Liver (tissue), 9 donors: ENCODE measurements around the gene MRPL40. TPM values are rescaled to one million over a fixed set of nuclear protein-coding genes. Genes with fewer than 3 reads are reported as not detected.

ENCODE experiments used
- DNase-seq: peaks from one replicate; pipeline ENCODE4 v3.0.0-alpha.2; 2017; ENCODE audit warnings: low spot score
- H3K27ac ChIP-seq, 2 donors: one replicate each; pipeline ENCODE4 v1.7.0; 2013; ENCODE audit warnings: inconsistent platforms in 2 of 2, low read length in 2 of 2, control low read depth in 1 of 2, low read depth in 1 of 2, mild to moderate bottlenecking in 1 of 2
- H3K27me3 ChIP-seq, 4 donors: one replicate each; pipeline versions ENCODE4 v1.6.1 to v1.7.0; 2013; ENCODE audit warnings: low read length in 3 of 4, inconsistent platforms in 1 of 4, mild to moderate bottlenecking in 1 of 4, moderate library complexity in 1 of 4; ENCODE audit not compliant: control insufficient read depth in 4 of 4, insufficient read depth in 4 of 4
- H3K36me3 ChIP-seq, 4 donors: one replicate each; pipeline versions ENCODE4 v1.6.1 to v1.7.0; 2013; ENCODE audit warnings: low read length in 3 of 4, mild to moderate bottlenecking in 3 of 4, low read depth in 1 of 4, moderate library complexity in 1 of 4; ENCODE audit not compliant: control insufficient read depth in 4 of 4, insufficient read depth in 3 of 4
- H3K4me1 ChIP-seq, 4 donors: one replicate each; pipeline versions ENCODE4 v1.6.1 to v1.7.0; 2013; ENCODE audit warnings: low read length in 3 of 4, mild to moderate bottlenecking in 3 of 4, moderate library complexity in 1 of 4; ENCODE audit not compliant: control insufficient read depth in 4 of 4, insufficient read depth in 4 of 4
- H3K4me3 ChIP-seq, 3 donors: one replicate each; pipeline versions ENCODE4 v1.6.1 to v1.7.0; 2013; ENCODE audit warnings: low read length in 3 of 3, control low read depth in 1 of 3, low read depth in 1 of 3, mild to moderate bottlenecking in 1 of 3
- H3K9ac ChIP-seq, 2 donors: one replicate each; pipeline ENCODE4 v1.7.0; 2013; ENCODE audit warnings: low read length in 2 of 2, mild to moderate bottlenecking in 2 of 2, moderate library complexity in 2 of 2, control low read depth in 1 of 2, low read depth in 1 of 2
- H3K9me3 ChIP-seq, 4 donors: one replicate each; pipeline versions ENCODE4 v1.6.1 to v1.7.0; 2013; ENCODE audit warnings: low read length in 3 of 4; ENCODE audit not compliant: control insufficient read depth in 4 of 4
- EGR1 ChIP-seq, 2 donors: IDR thresholded peaks; 2 replicates each; pipeline ENCODE4 v1.6.1; 2016 to 2018; ENCODE audit warnings: antibody characterized with exemption in 2 of 2, low read depth in 2 of 2
- FOXA1 ChIP-seq: IDR thresholded peaks from 2 replicates; pipeline ENCODE4 v1.6.1; 2016; ENCODE audit warnings: antibody characterized with exemption
- FOXA2 ChIP-seq: IDR thresholded peaks from 2 replicates; pipeline ENCODE4 v1.6.1; 2016; ENCODE audit warnings: antibody characterized with exemption
- GABPA ChIP-seq, 2 donors: IDR thresholded peaks in 1 of 2; conservative IDR thresholded peaks in 1 of 2; 2 replicates each; pipeline ENCODE4 v1.6.1; 2016; ENCODE audit warnings: antibody characterized with exemption in 2 of 2, mild to moderate bottlenecking in 1 of 2, moderate library complexity in 1 of 2
- HNF4A ChIP-seq, 2 donors: conservative IDR thresholded peaks; 2 replicates each; pipeline ENCODE4 v1.6.1; 2016; ENCODE audit warnings: antibody characterized with exemption in 2 of 2, mild to moderate bottlenecking in 2 of 2
- HNF4G ChIP-seq: IDR thresholded peaks from 2 replicates; pipeline ENCODE4 v1.6.1; 2016; ENCODE audit warnings: antibody characterized with exemption
- JUND ChIP-seq, 2 donors: IDR thresholded peaks; 2 replicates each; pipeline ENCODE4 v1.6.1; 2016; ENCODE audit warnings: antibody characterized with exemption in 2 of 2
- NR2F2 ChIP-seq: IDR thresholded peaks from 2 replicates; pipeline ENCODE4 v1.6.1; 2016; ENCODE audit warnings: antibody characterized with exemption
- RAD21 ChIP-seq, 2 donors: IDR thresholded peaks; 2 replicates each; pipeline ENCODE4 v1.6.1; 2016; ENCODE audit warnings: antibody characterized with exemption in 2 of 2, mild to moderate bottlenecking in 2 of 2
- RXRA ChIP-seq, 2 donors: IDR thresholded peaks; 2 replicates each; pipeline ENCODE4 v1.6.1; 2017 to 2018; ENCODE audit warnings: antibody characterized with exemption in 2 of 2, mild to moderate bottlenecking in 1 of 2
- SP1 ChIP-seq: IDR thresholded peaks from 2 replicates; pipeline ENCODE4 v1.6.1; 2018; ENCODE audit warnings: antibody characterized with exemption, mild to moderate bottlenecking
- TAF1 ChIP-seq: conservative IDR thresholded peaks from 2 replicates; pipeline ENCODE4 v1.6.1; 2016; ENCODE audit warnings: antibody characterized with exemption, mild to moderate bottlenecking
- YY1 ChIP-seq: IDR thresholded peaks from 2 replicates; pipeline ENCODE4 v1.6.1; 2016; ENCODE audit warnings: antibody characterized with exemption, mild to moderate bottlenecking
- WGBS: extraction: QIAGEN DNeasy Blood & Tissue Kit; methylation state at CpG from one replicate; pipeline ENCODE4 v1.1.7; 2013; 5-methylcytosine and 5-hydroxymethylcytosine counted together
- polyA plus RNA-seq, 2 donors: library from polyadenylated mRNA; stranded (reverse) in 1 of 2; unstranded in 1 of 2; fragments of 200-250 nt in 1 of 2; fragments of >200 nt in 1 of 2; fragmentation: Nextera tagmentation in 1 of 2; extraction: Ambion mirVana in 1 of 2; gene quantifications; one replicate each; pipeline versions ENCODE4 v1.2.1 to v1.2.3, GENCODE V29; 2013 to 2015
- total RNA-seq, 2 donors: library from RNA; depleted of rRNA; stranded (reverse); fragments of >200 nt; gene quantifications; one replicate each; pipeline ENCODE4 v1.2.3, GENCODE V29; 2014
- TF ChIP-seq, protein P1 (sequence below): IDR thresholded peaks from 2 replicates; pipeline ENCODE4 v1.6.1; 2016; ENCODE audit warnings: antibody characterized with exemption, mild to moderate bottlenecking
- TF ChIP-seq, protein P2 (sequence below): IDR thresholded peaks from 2 replicates; pipeline ENCODE4 v1.6.1; 2016; ENCODE audit warnings: antibody characterized with exemption
- TF ChIP-seq, protein P3 (sequence below): fragments of 150-350 bp; IDR thresholded peaks from 2 replicates; pipeline ENCODE4 v1.5.1; 2017; ENCODE audit warnings: improper control_type of control experiment, low read depth, low read length; ENCODE audit not compliant: missing input control
- TF ChIP-seq, protein P4 (sequence below): IDR thresholded peaks from 2 replicates; pipeline ENCODE4 v1.6.1; 2016; ENCODE audit warnings: antibody characterized with exemption
- TF ChIP-seq, protein P5 (sequence below): IDR thresholded peaks from 2 replicates; pipeline ENCODE4 v1.6.1; 2016; ENCODE audit warnings: antibody characterized with exemption
- donor health status: healthy.
- donor health status: healthy.
- donor health status: healthy.
- donor health status: healthy.
- donor health status: healthy.

Gene MRPL40
- total and polyA plus RNA-seq, 4 donors: 11.3 to 52.0 (median 27.7) TPM

DNA sequence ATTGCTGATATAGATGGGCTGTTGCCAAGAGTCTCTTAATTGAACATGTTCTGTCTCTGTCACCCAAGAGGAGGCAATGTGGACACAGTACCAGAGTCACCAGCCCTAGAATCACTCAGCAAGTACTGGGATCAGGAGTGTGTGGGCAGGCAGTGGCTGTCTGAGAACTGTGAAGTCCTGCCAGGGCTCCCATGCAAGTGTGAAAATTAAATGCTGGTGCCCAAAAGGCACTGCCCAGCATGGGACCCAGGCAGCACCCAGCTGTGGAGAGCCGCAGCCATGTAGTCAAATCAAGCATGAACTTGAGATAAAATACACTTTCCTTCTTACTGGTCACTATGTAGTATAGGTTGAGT, 20.7 kb upstream of the MRPL40 start:
- Histone ChIP-seq H3K9ac (no peak overlapping the region), H3K36me3 (peaks cover 6 to 32% (median 20%) of the 10 kb centered on the region in 4 donors), H3K4me1 (peaks cover 0 to 2% (median 0%) of the 10 kb centered on the region in 4 donors), H3K4me3 (no peak overlapping the region), H3K27ac (no peak overlapping the region), H3K27me3 (no peaks in the 10 kb centered on the region), H3K9me3 (no peaks in the 10 kb centered on the region)
- no peak for TF ChIP-seq EGR1 (IDR thresholded peaks at IDR 0.05; ENCODE audit: low read depth in 2 of 2)
- TF ChIP-seq, protein P1, sequence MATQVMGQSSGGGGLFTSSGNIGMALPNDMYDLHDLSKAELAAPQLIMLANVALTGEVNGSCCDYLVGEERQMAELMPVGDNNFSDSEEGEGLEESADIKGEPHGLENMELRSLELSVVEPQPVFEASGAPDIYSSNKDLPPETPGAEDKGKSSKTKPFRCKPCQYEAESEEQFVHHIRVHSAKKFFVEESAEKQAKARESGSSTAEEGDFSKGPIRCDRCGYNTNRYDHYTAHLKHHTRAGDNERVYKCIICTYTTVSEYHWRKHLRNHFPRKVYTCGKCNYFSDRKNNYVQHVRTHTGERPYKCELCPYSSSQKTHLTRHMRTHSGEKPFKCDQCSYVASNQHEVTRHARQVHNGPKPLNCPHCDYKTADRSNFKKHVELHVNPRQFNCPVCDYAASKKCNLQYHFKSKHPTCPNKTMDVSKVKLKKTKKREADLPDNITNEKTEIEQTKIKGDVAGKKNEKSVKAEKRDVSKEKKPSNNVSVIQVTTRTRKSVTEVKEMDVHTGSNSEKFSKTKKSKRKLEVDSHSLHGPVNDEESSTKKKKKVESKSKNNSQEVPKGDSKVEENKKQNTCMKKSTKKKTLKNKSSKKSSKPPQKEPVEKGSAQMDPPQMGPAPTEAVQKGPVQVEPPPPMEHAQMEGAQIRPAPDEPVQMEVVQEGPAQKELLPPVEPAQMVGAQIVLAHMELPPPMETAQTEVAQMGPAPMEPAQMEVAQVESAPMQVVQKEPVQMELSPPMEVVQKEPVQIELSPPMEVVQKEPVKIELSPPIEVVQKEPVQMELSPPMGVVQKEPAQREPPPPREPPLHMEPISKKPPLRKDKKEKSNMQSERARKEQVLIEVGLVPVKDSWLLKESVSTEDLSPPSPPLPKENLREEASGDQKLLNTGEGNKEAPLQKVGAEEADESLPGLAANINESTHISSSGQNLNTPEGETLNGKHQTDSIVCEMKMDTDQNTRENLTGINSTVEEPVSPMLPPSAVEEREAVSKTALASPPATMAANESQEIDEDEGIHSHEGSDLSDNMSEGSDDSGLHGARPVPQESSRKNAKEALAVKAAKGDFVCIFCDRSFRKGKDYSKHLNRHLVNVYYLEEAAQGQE: no peak
- TF ChIP-seq, protein P2, sequence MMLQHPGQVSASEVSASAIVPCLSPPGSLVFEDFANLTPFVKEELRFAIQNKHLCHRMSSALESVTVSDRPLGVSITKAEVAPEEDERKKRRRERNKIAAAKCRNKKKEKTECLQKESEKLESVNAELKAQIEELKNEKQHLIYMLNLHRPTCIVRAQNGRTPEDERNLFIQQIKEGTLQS: no peak
- no peak for TF ChIP-seq NR2F2
- TF ChIP-seq, protein P3, sequence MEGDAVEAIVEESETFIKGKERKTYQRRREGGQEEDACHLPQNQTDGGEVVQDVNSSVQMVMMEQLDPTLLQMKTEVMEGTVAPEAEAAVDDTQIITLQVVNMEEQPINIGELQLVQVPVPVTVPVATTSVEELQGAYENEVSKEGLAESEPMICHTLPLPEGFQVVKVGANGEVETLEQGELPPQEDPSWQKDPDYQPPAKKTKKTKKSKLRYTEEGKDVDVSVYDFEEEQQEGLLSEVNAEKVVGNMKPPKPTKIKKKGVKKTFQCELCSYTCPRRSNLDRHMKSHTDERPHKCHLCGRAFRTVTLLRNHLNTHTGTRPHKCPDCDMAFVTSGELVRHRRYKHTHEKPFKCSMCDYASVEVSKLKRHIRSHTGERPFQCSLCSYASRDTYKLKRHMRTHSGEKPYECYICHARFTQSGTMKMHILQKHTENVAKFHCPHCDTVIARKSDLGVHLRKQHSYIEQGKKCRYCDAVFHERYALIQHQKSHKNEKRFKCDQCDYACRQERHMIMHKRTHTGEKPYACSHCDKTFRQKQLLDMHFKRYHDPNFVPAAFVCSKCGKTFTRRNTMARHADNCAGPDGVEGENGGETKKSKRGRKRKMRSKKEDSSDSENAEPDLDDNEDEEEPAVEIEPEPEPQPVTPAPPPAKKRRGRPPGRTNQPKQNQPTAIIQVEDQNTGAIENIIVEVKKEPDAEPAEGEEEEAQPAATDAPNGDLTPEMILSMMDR: no peak
- TF ChIP-seq RXRA (IDR thresholded peaks at IDR 0.05): no peak
- no peak for TF ChIP-seq FOXA1
- no peak for TF ChIP-seq RAD21 (IDR thresholded peaks at IDR 0.05)
- no peak for TF ChIP-seq FOXA2
- TF ChIP-seq TAF1: no peak
- no peak for TF ChIP-seq JUND (IDR thresholded peaks at IDR 0.05)
- no peak for TF ChIP-seq SP1
- 98% methylated on average over 1 of the region's 1 CpG for WGBS
- DNase-seq: no peak

DNA sequence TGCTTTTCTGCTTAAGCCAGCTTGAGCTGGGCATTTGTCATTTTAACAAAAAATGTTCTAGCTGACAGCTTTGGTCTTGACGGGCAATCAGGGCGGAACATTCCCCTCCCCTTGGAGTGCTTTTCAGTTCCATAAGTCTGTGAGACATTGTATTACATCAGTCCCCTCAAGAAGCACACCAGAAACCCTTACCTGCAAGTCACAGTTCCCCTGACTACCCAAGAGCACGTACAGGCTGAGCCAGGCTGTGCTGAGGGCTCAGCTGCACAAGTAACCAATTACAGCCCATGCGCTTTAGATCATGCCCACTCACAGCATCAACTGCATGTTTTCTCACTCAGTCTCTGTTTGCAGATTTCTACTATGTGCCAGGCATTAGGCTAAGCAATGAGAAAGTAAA, 19.9 kb upstream of the MRPL40 start:
- WGBS: 97% methylated on average over 4 of the region's 4 CpGs
- H3K9ac ChIP-seq: no peak overlapping the region
- no peaks in the 10 kb centered on the region for H3K27me3 ChIP-seq
- H3K27ac ChIP-seq: no peak overlapping the region
- H3K36me3 ChIP-seq: peaks cover 6 to 24% (median 15%) of the 10 kb centered on the region in 4 donors
- DNase-seq: no peak
- peaks cover 0 to 2% (median 0%) of the 10 kb centered on the region in 4 donors for H3K4me1 ChIP-seq
- no peaks in the 10 kb centered on the region for H3K9me3 ChIP-seq
- no peak overlapping the region for H3K4me3 ChIP-seq
- TF ChIP-seq HNF4G: no peak
- no peak for TF ChIP-seq GABPA (IDR thresholded peaks at IDR 0.05 in 1 of 2, conservative IDR thresholded peaks at IDR 0.05 in 1 of 2)
- TF ChIP-seq RXRA (IDR thresholded peaks at IDR 0.05): no peak
- no peak for TF ChIP-seq RAD21 (IDR thresholded peaks at IDR 0.05)
- TF ChIP-seq, protein P2: no peak
- no peak for TF ChIP-seq NR2F2
- TF ChIP-seq, protein P1: no peak
- TF ChIP-seq EGR1 (IDR thresholded peaks at IDR 0.05; ENCODE audit: low read depth in 2 of 2): no peak
- no peak for TF ChIP-seq YY1
- TF ChIP-seq, protein P3: no peak
- TF ChIP-seq JUND (IDR thresholded peaks at IDR 0.05): no peak
- no peak for TF ChIP-seq SP1
- TF ChIP-seq, protein P4, sequence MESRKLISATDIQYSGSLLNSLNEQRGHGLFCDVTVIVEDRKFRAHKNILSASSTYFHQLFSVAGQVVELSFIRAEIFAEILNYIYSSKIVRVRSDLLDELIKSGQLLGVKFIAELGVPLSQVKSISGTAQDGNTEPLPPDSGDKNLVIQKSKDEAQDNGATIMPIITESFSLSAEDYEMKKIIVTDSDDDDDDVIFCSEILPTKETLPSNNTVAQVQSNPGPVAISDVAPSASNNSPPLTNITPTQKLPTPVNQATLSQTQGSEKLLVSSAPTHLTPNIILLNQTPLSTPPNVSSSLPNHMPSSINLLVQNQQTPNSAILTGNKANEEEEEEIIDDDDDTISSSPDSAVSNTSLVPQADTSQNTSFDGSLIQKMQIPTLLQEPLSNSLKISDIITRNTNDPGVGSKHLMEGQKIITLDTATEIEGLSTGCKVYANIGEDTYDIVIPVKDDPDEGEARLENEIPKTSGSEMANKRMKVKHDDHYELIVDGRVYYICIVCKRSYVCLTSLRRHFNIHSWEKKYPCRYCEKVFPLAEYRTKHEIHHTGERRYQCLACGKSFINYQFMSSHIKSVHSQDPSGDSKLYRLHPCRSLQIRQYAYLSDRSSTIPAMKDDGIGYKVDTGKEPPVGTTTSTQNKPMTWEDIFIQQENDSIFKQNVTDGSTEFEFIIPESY: no peak
- TF ChIP-seq FOXA1: no peak
- no peak for TF ChIP-seq HNF4A (conservative IDR thresholded peaks at IDR 0.05)
- TF ChIP-seq, protein P5, sequence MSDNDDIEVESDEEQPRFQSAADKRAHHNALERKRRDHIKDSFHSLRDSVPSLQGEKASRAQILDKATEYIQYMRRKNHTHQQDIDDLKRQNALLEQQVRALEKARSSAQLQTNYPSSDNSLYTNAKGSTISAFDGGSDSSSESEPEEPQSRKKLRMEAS: no peak
